Mucosa of stomach (tissue), 1 donor: ENCODE results near the gene DLX2.
"Not testable (repeated sequence)": the region's sequence is repeated elsewhere in the genome, so short reads cannot be mapped to it uniquely, and the experiment has no call there.

Experiments used
- H3K27me3 ChIP-seq: one replicate; pipeline ENCODE4 v1.7.0; 2013; ENCODE audit warnings: mild to moderate bottlenecking, low read length; ENCODE audit not compliant: control insufficient read depth, insufficient read depth
- H3K36me3 ChIP-seq: one replicate; pipeline ENCODE4 v1.7.0; 2013; ENCODE audit warnings: low read length; ENCODE audit not compliant: control insufficient read depth, insufficient read depth
- H3K4me1 ChIP-seq: one replicate; pipeline ENCODE4 v1.7.0; 2013; ENCODE audit warnings: mild to moderate bottlenecking, low read length; ENCODE audit not compliant: control insufficient read depth, insufficient read depth
- H3K4me3 ChIP-seq: one replicate; pipeline ENCODE4 v1.7.0; 2013; ENCODE audit warnings: low read length
- H3K9ac ChIP-seq: one replicate; pipeline ENCODE4 v1.7.0; 2013; ENCODE audit warnings: mild to moderate bottlenecking, low read length, moderate library complexity
- H3K9me3 ChIP-seq: one replicate; pipeline ENCODE4 v1.7.0; 2013; ENCODE audit warnings: mild to moderate bottlenecking, low read length, moderate library complexity; ENCODE audit not compliant: control insufficient read depth
- donor health status: Pancreatic carcinoma.

Gene DLX2

GRCh38 chr2:172102391-172103359, at the start of gene DLX2:
DLX2 (minus strand) TSS chr2:172102900; CDS start chr2:172102538, 362 bp downstream.
- H3K27me3 ChIP-seq = peaks cover 99% of the 10 kb centered on the region
- H3K9ac ChIP-seq = no peak within 1 kb of the TSS
- H3K4me1 ChIP-seq = peaks cover 49% of the 10 kb centered on the region
- H3K36me3 ChIP-seq = no peaks in the 10 kb centered on the region
- H3K4me3 ChIP-seq = peak within 1 kb of the TSS; percentile 29
- H3K9me3 ChIP-seq = no peaks in the 10 kb centered on the region

- no peaks in the 10 kb centered on the region for H3K9me3 ChIP-seq
These were observed 45.4 kb upstream of the DLX2 start for GRCh38 chr2:172147944-172148650.

GRCh38 chr2:172143817-172144216, 41.1 kb upstream of the DLX2 start:
- Histone ChIP-seq H3K4me3 (no peak overlapping the region), H3K27me3 (peaks cover 6% of the 10 kb centered on the region), H3K9ac (no peak overlapping the region), H3K9me3 (no peaks in the 10 kb centered on the region), H3K4me1 (no peaks in the 10 kb centered on the region), H3K36me3 (no peaks in the 10 kb centered on the region)

More at GRCh38 chr2:172147944-172148650, 45.4 kb upstream of the DLX2 start:
- Histone ChIP-seq H3K27me3 (peaks cover 6% of the 10 kb centered on the region), H3K9ac (no peak overlapping the region), H3K4me3 (no peak overlapping the region), H3K36me3 (no peaks in the 10 kb centered on the region), H3K4me1 (no peaks in the 10 kb centered on the region)

GRCh38 chr2:172138727-172139126, 36.0 kb upstream of the DLX2 start:
- H3K9ac ChIP-seq, H3K27me3 ChIP-seq, H3K4me1 ChIP-seq, H3K36me3 ChIP-seq, H3K9me3 ChIP-seq, H3K4me3 ChIP-seq: not testable (repeated sequence)

GRCh38 chr2:172137943-172138342, 35.2 kb upstream of the DLX2 start:
- Histone ChIP-seq H3K4me3 (no peak overlapping the region), H3K9ac (no peak overlapping the region), H3K36me3 (no peaks in the 10 kb centered on the region), H3K4me1 (no peaks in the 10 kb centered on the region), H3K9me3 (no peaks in the 10 kb centered on the region), H3K27me3 (no peaks in the 10 kb centered on the region)

- H3K4me3 ChIP-seq = no peak overlapping the region
- no peaks in the 10 kb centered on the region for H3K27me3 ChIP-seq
- no peaks in the 10 kb centered on the region for H3K36me3 ChIP-seq
- no peaks in the 10 kb centered on the region for H3K9me3 ChIP-seq
- H3K4me1 ChIP-seq = no peaks in the 10 kb centered on the region
- H3K9ac ChIP-seq = no peak overlapping the region
These were observed 34.4 kb upstream of the DLX2 start for GRCh38 chr2:172137109-172137508.

- Histone ChIP-seq H3K4me3 (no peak overlapping the region), H3K9ac (no peak overlapping the region), H3K36me3 (no peaks in the 10 kb centered on the region), H3K27me3 (no peaks in the 10 kb centered on the region), H3K4me1 (no peaks in the 10 kb centered on the region), H3K9me3 (no peaks in the 10 kb centered on the region)
These were observed 32.7 kb upstream of the DLX2 start for GRCh38 chr2:172135446-172135845.

GRCh38 chr2:172134270-172134669, 31.6 kb upstream of the DLX2 start:
- Histone ChIP-seq H3K9ac (no peak overlapping the region), H3K4me3 (no peak overlapping the region), H3K4me1 (no peaks in the 10 kb centered on the region), H3K9me3 (no peaks in the 10 kb centered on the region), H3K36me3 (no peaks in the 10 kb centered on the region), H3K27me3 (no peaks in the 10 kb centered on the region)

- no peaks in the 10 kb centered on the region for H3K36me3 ChIP-seq
- H3K4me1 ChIP-seq = no peaks in the 10 kb centered on the region
- H3K4me3 ChIP-seq = no peak overlapping the region
- H3K9me3 ChIP-seq = no peaks in the 10 kb centered on the region
- no peaks in the 10 kb centered on the region for H3K27me3 ChIP-seq
- H3K9ac ChIP-seq = no peak overlapping the region
These were observed 29.2 kb upstream of the DLX2 start for GRCh38 chr2:172131713-172132555.

GRCh38 chr2:172129404-172129803, 26.7 kb upstream of the DLX2 start:
- Histone ChIP-seq H3K9me3 (no peaks in the 10 kb centered on the region), H3K36me3 (no peaks in the 10 kb centered on the region), H3K4me1 (no peaks in the 10 kb centered on the region), H3K4me3 (no peak overlapping the region), H3K9ac (no peak overlapping the region), H3K27me3 (no peaks in the 10 kb centered on the region)

GRCh38 chr2:172128484-172128883, 25.8 kb upstream of the DLX2 start:
- Histone ChIP-seq H3K36me3 (no peaks in the 10 kb centered on the region), H3K4me1 (no peaks in the 10 kb centered on the region), H3K9me3 (no peaks in the 10 kb centered on the region), H3K9ac (no peak overlapping the region), H3K27me3 (no peaks in the 10 kb centered on the region), H3K4me3 (no peak overlapping the region)
